SK-N-SH treated with all-trans-retinoic acid at 6 μM for 48 hours (cell line): Measurements from ENCODE around the gene GRIK4.

Experiments
- CREB5 ChIP-seq: fragments of 250-450 bp; sonication (Bioruptor Pico); IDR thresholded peaks from 2 replicates; pipeline ENCODE4 v1.5.1; 2020; ENCODE audit warnings: low read depth, mild to moderate bottlenecking, moderate library complexity
- PATZ1 ChIP-seq: fragments of 250-450 bp; sonication (Bioruptor Pico); IDR thresholded peaks from 2 replicates; pipeline ENCODE4 v1.8.0; 2020; ENCODE audit warnings: mild to moderate bottlenecking, moderate library complexity, borderline replicate concordance
- POU6F1 ChIP-seq: fragments of 250-450 bp; sonication (Bioruptor Pico); IDR thresholded peaks from 2 replicates; pipeline ENCODE4 v1.8.0; 2021; ENCODE audit warnings: low read depth, mild to moderate bottlenecking, moderate library complexity, borderline replicate concordance

GRCh38 chr11:120657306-120658070 is 145.9 kb downstream of the GRIK4 start:
- TF ChIP-seq CREB5 (CRISPR knock-in tag): no peak
- no peak for TF ChIP-seq POU6F1 (CRISPR knock-in tag)
- no peak for TF ChIP-seq PATZ1 (CRISPR knock-in tag)
